Measurements from ENCODE around the gene STIM2.

- TF ChIP-seq CTCF (IDR thresholded peaks at IDR 0.05; ENCODE audit: low read length) (no peak), EZH2 (optimal IDR thresholded peaks at IDR 0.05; ENCODE audit: low read depth, low read length) (no peak), EZH2phosphoT487 (IDR thresholded peaks at IDR 0.05; ENCODE audit: low read length) (no peak)
Observed at GRCh38 chr4:27005501-27005900, 144.9 kb downstream of the STIM2 start.

Data from MM.1S (cell line).